B cell (primary cell): ENCODE measurements around the gene RNF150. TPM values are rescaled to one million over a fixed set of nuclear protein-coding genes. Genes with fewer than 3 reads are reported as not detected.

Source experiments
- ATAC-seq: fragments of 200-7000 bp; cut with Tn5 transposase; one replicate; pipeline ENCODE4 v1.10.0; 2021; ENCODE audit warnings: low read depth, mild to moderate bottlenecking, moderate number of reproducible peaks, moderate library complexity
- CTCF ChIA-PET: fragments of 350-600 bp; sonication (Branson Sonifier 250); formaldehyde crosslinking; loops from one replicate; lab custom pipeline; 2021; ENCODE audit warnings: antibody characterized with exemption, inconsistent platforms; lab: Charles Lee
- POLR2A ChIA-PET: fragments of 350-600 bp; sonication (Branson Sonifier 250); formaldehyde crosslinking; loops from one replicate; lab custom pipeline; 2021; ENCODE audit warnings: antibody characterized with exemption; lab: Charles Lee
- DNase-seq: peaks from one replicate; pipeline ENCODE4 v3.0.0; 2013
- H2AFZ ChIP-seq: 2 replicates; pipeline ENCODE4 v1.6.1; 2012; ENCODE audit warnings: mild to moderate bottlenecking, low read depth, low read length; ENCODE audit not compliant: insufficient read depth, poor library complexity, severe bottlenecking
- H3K27ac ChIP-seq, 2 donors: 1 replicate in 1 of 2; 2 replicates in 1 of 2; pipeline ENCODE4 v1.5.1; 2012 to 2013; ENCODE audit warnings: low read length in 2 of 2, mild to moderate bottlenecking in 2 of 2, moderate library complexity in 1 of 2
- H3K27me3 ChIP-seq, 4 experiments: fragments of 200-600 bp in 1 of 4; sonication (generic) in 1 of 4; replicated peaks in 1 of 4; 1 replicate in 2 of 4; 2 replicates in 2 of 4; pipeline versions ENCODE4 v1.6.1 to v1.7.0; 2013 to 2016; ENCODE audit warnings: low read length in 3 of 4, mild to moderate bottlenecking in 2 of 4, mixed read lengths in 1 of 4, moderate library complexity in 1 of 4; ENCODE audit not compliant: insufficient read depth in 4 of 4, control insufficient read depth in 3 of 4; ENCODE audit errors: control extremely low read depth in 1 of 4
- H3K36me3 ChIP-seq, 2 experiments: replicated peaks in 1 of 2; 1 replicate in 1 of 2; 2 replicates in 1 of 2; pipeline versions ENCODE4 v1.6.1 to v1.7.1; 2013; ENCODE audit warnings: low read length in 1 of 2; ENCODE audit not compliant: insufficient read depth in 2 of 2, control insufficient read depth in 1 of 2; ENCODE audit errors: control extremely low read depth in 1 of 2, extremely low read depth in 1 of 2
- H3K4me1 ChIP-seq, 2 donors: fragments of 200-600 bp in 1 of 2; sonication (generic) in 1 of 2; 1 replicate in 1 of 2; 2 replicates in 1 of 2; pipeline versions ENCODE4 v1.5.1 to v1.6.1; 2013 to 2017; ENCODE audit warnings: low read length in 2 of 2; ENCODE audit not compliant: control insufficient read depth in 2 of 2, insufficient read depth in 2 of 2
- H3K4me2 ChIP-seq: replicated peaks from 2 replicates; pipeline ENCODE3; 2012; ENCODE audit warnings: mild to moderate bottlenecking, low read depth, low read length; ENCODE audit not compliant: poor library complexity, severe bottlenecking
- H3K4me3 ChIP-seq, 5 experiments: fragments of 200-600 bp in 1 of 5; sonication (generic) in 1 of 5; 1 replicate in 3 of 5; 2 replicates in 2 of 5; pipeline versions ENCODE4 v1.5.1 to v1.7.0; 2011 to 2016; ENCODE audit warnings: low read length in 4 of 5, mild to moderate bottlenecking in 4 of 5, low read depth in 2 of 5, control low read depth in 1 of 5, moderate library complexity in 1 of 5; ENCODE audit not compliant: insufficient read depth in 1 of 5; ENCODE audit errors: control extremely low read depth in 1 of 5, extremely low read depth in 1 of 5
- H3K79me2 ChIP-seq: fragments of 200-600 bp; sonication (generic); one replicate; pipeline ENCODE4 v1.6.0; 2016; ENCODE audit warnings: low read length; ENCODE audit not compliant: control insufficient read depth, insufficient read depth
- H3K9ac ChIP-seq: fragments of 200-600 bp; sonication (generic); 2 replicates; pipeline ENCODE4 v1.6.1; 2017; ENCODE audit warnings: mild to moderate bottlenecking, low read length, moderate library complexity
- H3K9me3 ChIP-seq, 3 donors: one replicate each; pipeline versions ENCODE4 v1.6.1 to v1.7.1; 2013; ENCODE audit warnings: low read length in 2 of 3; ENCODE audit not compliant: control insufficient read depth in 2 of 3, insufficient read depth in 1 of 3; ENCODE audit errors: control extremely low read depth in 1 of 3
- H4K20me1 ChIP-seq: 2 replicates; pipeline ENCODE4 v1.6.0; 2012; ENCODE audit warnings: mild to moderate bottlenecking, low read length; ENCODE audit not compliant: insufficient read depth, control insufficient read depth, poor library complexity, severe bottlenecking
- H3K27ac Mint-ChIP-seq: one replicate; pipeline ENCODE4 v1.8.0; 2021; ENCODE audit warnings: mixed read lengths
- H3K27me3 Mint-ChIP-seq: one replicate; pipeline ENCODE4 v1.8.0; 2021; ENCODE audit warnings: mixed read lengths
- H3K4me1 Mint-ChIP-seq: one replicate; pipeline ENCODE4 v1.8.0; 2021; ENCODE audit warnings: mixed read lengths
- H3K4me3 Mint-ChIP-seq: one replicate; pipeline ENCODE4 v1.8.0; 2021; ENCODE audit warnings: mixed read lengths
- H3K9me3 Mint-ChIP-seq: one replicate; pipeline ENCODE4 v1.8.0; 2022; ENCODE audit warnings: mixed read lengths; ENCODE audit not compliant: insufficient read depth
- CTCF ChIP-seq: fragments of 200-600 bp; IDR thresholded peaks from one replicate; pipeline ENCODE4 v1.8.0; 2022; ENCODE audit warnings: antibody characterized with exemption, mild to moderate bottlenecking
- EZH2 ChIP-seq: IDR thresholded peaks from 2 replicates; pipeline ENCODE4 v1.6.1; 2012; ENCODE audit warnings: borderline replicate concordance, low read depth, mild to moderate bottlenecking, moderate library complexity, low read length; ENCODE audit not compliant: insufficient read depth, poor library complexity, severe bottlenecking
- WGBS: methylation state at CpG from one replicate; pipeline ENCODE4 v1.1.5; 2013; ENCODE audit warnings: missing lambda C conversion rate; ENCODE audit not compliant: insufficient coverage; 5-methylcytosine and 5-hydroxymethylcytosine counted together
- intact Hi-C: fragments of 100-400 bp; cut with micrococcal nuclease; formaldehyde crosslinking; loops from one replicate; pipeline ENCODE4 v1.10.0; 2022
- polyA plus RNA-seq: library from polyadenylated mRNA; depleted of rRNA; stranded (reverse); fragments of >200 nt; gene quantifications from 2 replicates; pipeline ENCODE4 v1.2.3, GENCODE V29; 2012
- total RNA-seq, 2 donors: library from RNA; stranded (reverse); fragments of 120-200 nt in 1 of 2; gene quantifications; 1 replicate in 1 of 2; 2 replicates in 1 of 2; pipeline versions ENCODE4 v1.2.3 to v1.2.4, GENCODE V29; 2013 to 2022

The RNF150 gene
- total and polyA plus RNA-seq, 2 donors (not counting 1 experiment from before 2014, with no cell fraction given), result not detected

- TF ChIP-seq EZH2, result no peak
- TF ChIP-seq CTCF, result no peak
- Mint-ChIP-seq H3K4me3 (no peak overlapping the region), H3K4me1 (no peaks in the 10 kb centered on the region), H3K9me3 (no peaks in the 10 kb centered on the region), H3K27me3 (peaks cover 5% of the 10 kb centered on the region), H3K27ac (no peak overlapping the region)
- Histone ChIP-seq H3K9me3 (peaks cover 0 to 1% (median 1%) of the 10 kb centered on the region in 3 donors), H4K20me1 (no peaks in the 10 kb centered on the region), H3K4me1 (no peaks in the 10 kb centered on the region), H3K79me2 (no peaks in the 10 kb centered on the region), H3K36me3 (no peaks in the 10 kb centered on the region), H3K27me3 (peaks cover 0 to 3% (median 0%) of the 10 kb centered on the region in 4 experiments), H2AFZ (no peak overlapping the region), H3K27ac (no peak overlapping the region), H3K4me2 (no peak overlapping the region), H3K4me3 (no peak overlapping the region), H3K9ac (no peak overlapping the region)
- ATAC-seq (no peak), DNase-seq (no peak)
- intact Hi-C loops, result no loop called here
- 67% methylated on average over 1 of the region's 1 CpG for WGBS
- POLR2A ChIA-PET, result no interaction called here
- CTCF ChIA-PET, result no interaction called here
Measured at GRCh38 chr4:141174457-141174856, 41.2 kb upstream of the RNF150 start.

GRCh38 chr4:141170671-141171070 is 37.4 kb upstream of the RNF150 start:
- Mint-ChIP-seq H3K9me3 (peaks cover 3% of the 10 kb centered on the region), H3K27ac (no peak overlapping the region), H3K4me1 (no peaks in the 10 kb centered on the region), H3K27me3 (peaks cover 6% of the 10 kb centered on the region), H3K4me3 (no peak overlapping the region)
- Histone ChIP-seq H3K4me2 (no peak overlapping the region), H3K9ac (no peak overlapping the region), H2AFZ (no peak overlapping the region), H3K9me3 (peaks cover 0 to 5% (median 1%) of the 10 kb centered on the region in 3 donors), H4K20me1 (no peaks in the 10 kb centered on the region), H3K27ac (no peak overlapping the region), H3K27me3 (peaks cover 0 to 3% (median 0%) of the 10 kb centered on the region in 4 experiments), H3K4me1 (no peaks in the 10 kb centered on the region), H3K36me3 (no peaks in the 10 kb centered on the region), H3K4me3 (no peak overlapping the region), H3K79me2 (no peaks in the 10 kb centered on the region)
- ChIA-PET POLR2A (no interaction called here), CTCF (no interaction called here)
- ATAC-seq, result no peak
- TF ChIP-seq CTCF, result no peak
- TF ChIP-seq EZH2, result no peak
- no CpG with 5 or more reads among the region's 3 CpGs for WGBS
- no peak for DNase-seq
- intact Hi-C loops, result no loop called here
